ENCODE data around the gene CCM2.
"Not testable (repeated sequence)": the region's sequence is repeated elsewhere in the genome, so short reads cannot be mapped to it uniquely, and the experiment has no call there.

The CCM2 gene

DNA sequence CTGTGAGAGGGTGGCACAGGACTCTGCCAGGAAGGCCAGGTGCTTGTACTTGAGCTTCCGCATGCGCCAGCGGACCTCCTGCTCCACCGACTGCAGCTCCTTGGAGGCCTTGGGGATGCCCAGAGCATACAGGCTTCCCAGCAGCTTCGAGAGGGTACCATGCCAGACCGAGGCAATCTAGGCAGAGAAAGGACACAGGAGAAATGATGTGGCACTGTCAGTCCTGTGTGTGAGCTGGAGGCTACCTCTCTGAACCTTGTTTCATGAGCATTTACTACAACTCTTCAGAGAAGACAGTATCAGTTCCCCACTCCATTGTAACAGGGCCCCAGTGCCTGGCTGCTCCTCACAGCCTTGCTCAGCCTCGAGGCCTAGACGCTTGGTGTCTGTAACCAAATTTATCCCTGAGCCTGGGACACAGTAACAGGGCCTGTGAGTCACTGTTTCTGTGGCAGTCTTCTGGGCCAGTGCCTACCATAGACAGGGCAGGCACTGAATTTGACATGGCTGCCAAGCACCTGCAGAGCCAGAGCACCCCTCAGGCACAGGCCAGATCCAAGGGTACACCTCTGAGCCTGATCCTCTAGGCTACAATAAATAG is 105.7 kb downstream of the CCM2 start:
- no peak for DNase-seq

DNA sequence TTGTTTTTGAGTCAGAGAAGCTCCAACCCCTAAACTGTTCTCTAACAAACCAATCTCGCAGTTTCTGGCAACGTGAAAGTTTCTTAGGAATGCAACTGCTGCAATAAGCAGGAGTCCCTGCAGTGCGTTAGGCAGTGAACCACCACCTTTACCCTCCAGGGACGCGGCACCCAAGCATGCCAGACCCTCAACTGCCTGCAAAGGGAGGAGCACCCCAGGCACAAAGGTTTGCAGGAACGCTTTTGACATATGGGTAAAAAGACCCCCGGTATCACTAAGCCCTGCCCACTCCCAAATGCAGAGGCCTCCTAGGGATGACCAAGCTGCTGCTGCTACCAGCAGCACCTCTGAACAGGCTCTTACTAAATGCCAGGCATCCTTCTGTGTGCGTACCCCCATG is 106.8 kb downstream of the CCM2 start:
- DNase-seq: no peak

DNA sequence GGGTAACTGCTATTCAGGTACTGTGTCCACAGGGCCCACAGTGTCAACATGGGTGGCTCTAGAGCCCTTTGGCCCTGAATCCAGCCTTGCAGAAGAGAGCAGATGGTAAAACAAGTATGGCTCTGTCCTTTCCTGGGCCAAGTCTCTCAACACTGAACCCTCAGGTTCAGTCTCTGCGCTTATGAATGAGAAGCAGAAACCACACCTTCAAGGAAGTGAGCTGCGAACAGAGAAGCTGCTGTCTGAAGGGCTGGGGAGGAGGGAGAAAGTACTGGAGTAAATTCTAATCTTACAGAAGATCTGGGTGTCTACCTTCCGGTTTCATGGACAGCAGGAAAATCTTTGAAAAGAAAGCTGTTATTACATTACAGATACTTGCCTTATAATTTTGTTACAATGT is 107.4 kb downstream of the CCM2 start:
- DNase-seq: no peak

DNA sequence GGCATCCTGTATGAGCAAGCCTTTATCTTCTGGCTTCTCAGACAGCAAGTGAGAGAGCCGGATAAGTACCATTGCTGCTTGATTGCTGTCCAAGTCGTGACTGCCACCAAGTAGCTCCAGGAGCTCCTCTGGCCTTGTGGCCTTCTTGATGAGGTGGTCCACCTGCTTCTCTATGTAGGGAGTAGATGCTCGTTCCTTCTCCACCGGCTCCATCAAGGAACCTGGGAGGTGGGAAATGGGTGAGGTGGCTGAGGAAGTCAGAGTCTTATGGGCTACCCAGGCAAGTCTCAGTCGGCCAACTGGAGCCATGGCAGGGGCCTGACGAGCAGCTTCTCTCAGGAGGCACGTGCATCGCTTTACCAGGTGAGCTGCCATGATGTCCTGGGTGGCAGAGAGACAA is 108.9 kb downstream of the CCM2 start:
- no peak for DNase-seq

DNA sequence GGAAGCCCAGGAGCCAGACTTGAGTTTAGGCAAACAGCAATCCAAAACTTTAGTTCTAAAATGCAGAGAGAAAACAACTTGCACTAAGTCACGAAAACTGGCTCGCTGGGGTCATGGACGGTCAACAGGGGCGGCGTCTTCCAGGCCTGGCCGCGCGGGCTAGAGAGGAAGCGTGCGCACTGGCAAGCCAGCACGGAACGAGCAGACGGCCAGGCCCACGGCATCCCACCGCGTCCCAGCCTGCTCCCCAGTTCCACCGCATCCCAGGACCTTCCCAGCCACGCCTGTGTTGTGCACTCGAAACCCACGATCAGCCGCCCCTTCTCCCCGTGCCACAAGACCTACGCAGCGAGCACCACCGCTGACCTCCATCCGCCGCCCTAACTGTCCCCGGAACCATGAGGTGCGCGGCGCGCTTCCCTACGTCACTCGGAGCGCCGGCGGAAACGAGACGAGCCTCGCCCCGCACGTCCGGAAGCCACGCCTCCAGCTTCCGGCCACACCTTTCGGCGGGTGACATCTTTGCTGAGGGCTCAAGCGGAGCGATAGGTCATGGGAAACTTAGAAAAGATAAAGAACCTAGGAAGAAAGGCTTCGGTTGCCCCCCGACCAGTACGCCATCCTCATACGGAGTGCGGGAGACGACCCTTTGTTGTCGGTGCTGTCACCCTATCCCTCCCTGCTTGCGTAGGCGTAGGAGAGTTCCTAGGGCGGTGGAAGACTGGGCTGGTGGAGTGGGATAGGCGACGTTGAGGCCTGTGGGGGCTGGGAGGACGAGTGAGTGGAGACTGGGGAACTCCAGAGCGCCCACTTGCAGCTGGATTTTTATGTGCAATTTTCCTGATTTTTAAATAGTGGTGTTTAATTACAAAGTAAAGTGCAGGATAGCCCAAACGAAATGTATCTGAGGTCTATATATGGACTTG is 111.6 kb downstream of the CCM2 start, which contains the start of gene TBRG4:
Gene TBRG4 (minus strand): TSS at position 400 of the 926 bp plus-strand sequence. CDS start 2,460 bp downstream, outside the sequence.
- peak; percentile 94 for DNase-seq

DNA sequence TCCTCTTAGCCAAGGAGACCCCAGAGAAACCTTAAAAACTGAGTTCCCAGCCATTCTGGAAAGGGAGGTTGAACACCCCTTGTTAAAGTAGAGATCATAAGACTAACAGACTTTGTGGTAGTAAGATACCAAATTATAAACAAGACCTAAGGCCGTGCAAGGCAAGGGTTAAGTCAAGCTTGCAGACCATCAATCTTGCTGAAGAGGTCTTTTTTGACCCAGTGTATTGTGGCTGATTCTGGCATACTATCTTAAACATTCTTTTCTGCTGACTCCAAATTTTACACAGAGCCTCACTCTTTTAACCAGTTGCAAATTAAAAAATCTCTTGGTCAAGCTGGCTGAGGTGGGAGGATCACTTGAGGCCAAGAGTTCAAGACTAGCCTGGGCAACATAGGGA is 112.6 kb downstream of the CCM2 start:
- DNase-seq: no peak

DNA sequence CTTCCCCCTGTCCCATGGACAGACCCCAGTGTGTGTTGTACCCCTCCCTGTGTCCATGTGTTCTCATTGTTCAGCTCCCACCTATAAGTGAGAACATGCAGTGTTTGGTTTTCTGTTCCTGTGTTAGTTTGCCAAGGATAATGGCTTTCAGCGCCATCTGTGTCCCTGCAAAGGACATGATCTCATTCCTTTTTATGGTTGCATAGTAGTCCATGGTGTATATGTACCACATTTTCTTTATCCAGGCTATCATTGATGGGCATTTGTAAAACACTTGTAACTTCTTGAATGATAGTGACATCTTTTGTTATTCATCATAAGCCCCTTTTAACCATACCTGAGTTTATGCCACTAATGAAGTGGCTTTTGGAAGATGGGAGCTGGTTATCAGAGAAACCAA is 114.3 kb downstream of the CCM2 start:
- not testable (repeated sequence) for DNase-seq

DNA sequence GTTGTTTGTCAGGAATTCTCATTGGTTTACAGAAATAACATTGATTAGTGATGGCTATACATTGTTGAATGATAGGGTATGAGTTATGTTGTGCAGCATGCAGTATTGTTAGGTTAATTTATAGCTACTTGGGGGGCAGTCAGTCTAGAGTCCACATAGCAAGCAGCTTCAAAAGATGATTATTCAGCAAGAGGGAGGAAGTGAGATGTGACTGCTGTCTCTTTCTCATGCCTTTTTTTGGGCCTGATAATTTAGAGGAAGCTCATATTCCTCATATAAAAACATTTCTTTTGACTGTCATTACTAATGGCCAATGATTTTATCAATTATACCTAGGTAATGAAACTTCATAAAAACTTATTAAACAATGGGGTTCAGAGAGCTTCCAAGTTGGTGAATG is 114.9 kb downstream of the CCM2 start:
- DNase-seq: no peak

DNA sequence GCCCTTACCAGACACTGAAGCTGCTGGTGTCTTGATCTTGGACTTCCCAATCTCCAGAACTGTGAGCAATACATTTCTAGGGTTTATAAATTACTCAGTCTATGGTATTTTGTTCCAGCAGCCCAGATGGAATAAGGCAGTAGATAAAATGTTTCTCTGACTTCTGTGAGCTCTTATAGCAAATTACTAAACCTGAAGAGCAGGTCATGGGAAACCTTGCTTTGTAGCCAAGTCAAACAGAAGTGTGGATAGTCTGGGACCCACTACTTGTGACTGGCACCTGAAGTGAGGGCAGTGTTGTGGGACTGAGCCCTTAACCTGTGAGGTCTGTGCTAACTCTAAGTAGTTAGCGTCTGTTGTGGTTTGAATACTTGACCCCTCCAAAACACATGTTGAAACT is 116.0 kb downstream of the CCM2 start:
- no peak for DNase-seq

DNA sequence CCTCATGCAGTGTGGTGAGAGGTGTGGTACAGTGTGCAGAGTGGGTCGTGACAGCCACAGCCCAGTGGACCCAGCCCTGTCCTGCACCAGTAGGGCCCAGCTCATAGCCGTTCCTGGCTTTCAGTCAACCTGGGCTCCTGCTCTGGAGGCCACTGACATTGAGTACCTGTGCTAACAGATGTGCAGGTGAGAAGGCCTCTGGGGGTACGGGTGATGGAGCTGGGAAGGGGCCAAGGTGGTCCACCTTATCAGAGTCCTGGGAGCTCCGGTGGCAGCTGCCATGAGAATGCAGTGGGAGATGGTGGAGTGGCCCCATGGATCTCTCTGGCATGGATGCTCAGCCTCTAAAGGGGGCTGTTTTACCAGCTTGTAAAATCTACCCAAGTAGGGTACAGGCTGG is 117.6 kb downstream of the CCM2 start:
- no peak for DNase-seq

DNA sequence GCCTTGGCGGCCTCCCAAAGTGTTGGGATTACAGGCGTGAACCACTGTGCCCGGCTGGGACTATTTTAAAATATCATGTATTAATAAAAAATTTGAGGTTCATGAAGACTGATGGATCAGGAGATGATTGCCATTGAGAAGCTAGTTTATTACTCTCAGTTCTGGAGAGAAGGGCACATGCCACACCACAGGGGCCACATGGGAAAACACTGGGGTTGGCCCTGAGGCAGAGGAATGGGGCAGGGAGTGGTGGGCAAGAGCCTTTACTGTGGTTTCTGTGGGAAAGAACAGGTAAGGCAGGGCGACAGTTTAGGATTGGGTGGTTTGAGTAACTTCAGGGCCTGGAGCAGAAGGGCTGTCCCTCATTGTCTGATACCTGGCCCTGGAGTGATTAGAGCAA is 118.3 kb downstream of the CCM2 start:
- no peak for DNase-seq

DNA sequence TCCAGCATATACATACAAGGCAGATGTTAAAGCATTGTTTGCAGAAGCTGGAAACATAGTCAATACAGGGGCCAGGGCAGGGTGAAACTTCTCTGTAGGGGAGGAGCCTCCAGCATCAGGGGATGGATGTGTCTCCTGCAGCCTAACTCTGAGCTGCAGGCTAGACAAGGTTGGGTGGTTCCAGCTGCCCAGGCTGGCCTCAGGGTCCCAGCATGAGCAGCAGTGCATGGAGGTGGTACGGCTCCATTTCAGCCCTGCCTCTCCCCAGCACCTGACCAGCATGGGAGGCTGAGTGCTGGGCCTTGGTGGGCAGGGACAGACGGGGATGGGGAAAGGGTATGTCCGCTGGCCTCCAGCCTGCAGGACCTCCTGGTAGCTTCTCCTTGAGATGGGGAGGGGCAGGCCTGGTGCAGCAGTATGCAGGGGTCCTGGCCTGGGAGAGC is 118.9 kb downstream of the CCM2 start:
- DNase-seq: no peak

DNA sequence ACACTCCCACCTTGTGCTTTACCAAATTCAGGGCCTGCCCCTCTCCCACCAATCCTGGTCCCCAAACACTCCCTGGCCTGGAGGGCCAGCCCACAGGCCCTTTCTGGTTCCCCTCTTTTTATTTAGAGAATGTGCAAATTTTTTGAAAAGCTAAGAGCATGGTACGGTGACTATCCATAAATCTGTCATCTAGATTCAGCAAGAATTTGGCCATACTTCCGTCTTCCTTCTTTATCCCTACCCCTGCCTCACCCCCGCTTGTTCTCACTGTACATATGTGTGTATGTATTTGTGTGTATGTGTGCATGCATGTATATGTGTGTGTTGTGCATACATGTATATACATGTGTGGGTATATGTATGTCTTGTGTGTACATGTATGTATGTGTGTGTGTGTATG is 119.5 kb downstream of the CCM2 start:
- DNase-seq: no peak

DNA sequence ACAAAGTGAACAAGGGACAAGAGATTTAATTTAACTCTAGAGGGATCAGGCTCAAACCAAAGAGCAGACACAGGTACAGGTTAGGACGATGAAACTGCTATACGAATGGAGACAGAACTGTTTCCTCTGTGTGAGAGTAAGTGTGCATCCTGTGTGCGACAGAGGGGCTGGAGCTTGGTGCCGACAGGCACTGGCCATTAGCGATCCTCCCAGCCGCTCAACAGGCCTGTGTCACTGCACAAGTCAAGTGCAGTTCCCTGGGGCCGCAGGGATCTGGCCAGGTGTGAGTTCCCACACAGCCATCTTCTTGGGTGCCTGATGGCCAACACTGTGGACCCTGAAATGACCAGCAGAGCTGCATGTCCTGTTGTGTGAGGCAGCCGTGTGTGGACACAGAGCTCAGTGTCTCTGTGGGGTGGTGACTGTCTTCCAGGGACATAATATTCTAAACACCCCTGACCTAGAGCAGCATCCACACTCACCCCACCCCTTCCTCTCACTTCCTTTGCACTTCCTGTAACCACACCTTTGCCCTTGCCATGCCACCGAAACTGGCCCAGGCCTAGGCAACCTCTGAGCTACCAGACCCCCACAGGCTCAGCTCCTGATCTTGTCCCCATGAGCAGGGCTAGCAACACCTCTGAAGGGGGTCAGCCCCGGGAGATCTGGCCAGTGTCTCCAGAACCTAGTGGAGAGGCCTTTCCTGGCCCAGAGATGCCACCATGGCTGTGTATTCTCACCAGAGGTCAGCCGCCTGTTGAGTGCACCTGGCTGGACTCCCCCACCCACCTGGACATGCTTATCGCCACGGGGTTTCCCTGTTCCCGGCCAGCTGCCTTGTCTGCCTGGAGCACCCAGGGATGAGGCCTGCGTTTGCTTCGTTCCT is 123.2 kb downstream of the CCM2 start:
- peak in 1 of 2 donors; percentile 24 for DNase-seq

DNA sequence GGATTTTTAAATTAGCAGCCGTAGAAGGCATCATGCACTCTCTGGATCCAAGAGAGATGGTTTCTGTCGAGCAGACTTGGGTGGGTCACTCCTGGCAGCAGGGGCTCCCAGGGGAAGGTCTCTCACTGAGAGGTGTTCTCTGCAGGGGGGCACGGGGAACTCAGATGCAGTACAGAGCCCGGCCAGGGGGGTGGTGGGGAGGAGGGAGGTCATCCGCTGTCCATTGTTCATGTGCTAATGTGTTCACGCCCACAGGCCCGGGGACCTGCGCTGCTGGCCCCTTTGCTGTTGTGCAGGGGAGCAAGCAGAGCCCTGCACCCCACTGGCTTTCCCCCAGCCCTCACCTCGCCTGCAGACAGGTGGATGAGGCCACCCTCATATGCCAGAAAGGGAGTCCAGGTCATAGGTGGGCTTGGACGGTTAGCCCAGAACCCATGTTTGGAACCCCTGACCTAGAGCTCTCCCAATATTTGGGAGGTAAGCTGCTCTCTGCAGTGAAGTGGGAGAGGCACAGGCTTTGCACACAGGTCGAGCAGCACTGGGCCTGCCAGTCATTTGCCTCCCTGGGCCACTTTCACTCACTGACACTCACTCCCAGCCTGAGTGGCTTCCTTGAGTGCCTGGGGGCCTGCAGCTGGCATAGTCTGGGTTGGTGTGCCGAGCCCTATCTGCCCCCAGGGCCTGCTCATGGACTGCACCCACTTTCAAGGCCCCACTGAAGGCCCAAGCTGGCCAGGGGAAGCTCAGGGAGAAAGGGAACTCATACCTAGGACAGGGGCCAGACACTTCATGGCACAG is 124.1 kb downstream of the CCM2 start:
- no peak for DNase-seq

DNA sequence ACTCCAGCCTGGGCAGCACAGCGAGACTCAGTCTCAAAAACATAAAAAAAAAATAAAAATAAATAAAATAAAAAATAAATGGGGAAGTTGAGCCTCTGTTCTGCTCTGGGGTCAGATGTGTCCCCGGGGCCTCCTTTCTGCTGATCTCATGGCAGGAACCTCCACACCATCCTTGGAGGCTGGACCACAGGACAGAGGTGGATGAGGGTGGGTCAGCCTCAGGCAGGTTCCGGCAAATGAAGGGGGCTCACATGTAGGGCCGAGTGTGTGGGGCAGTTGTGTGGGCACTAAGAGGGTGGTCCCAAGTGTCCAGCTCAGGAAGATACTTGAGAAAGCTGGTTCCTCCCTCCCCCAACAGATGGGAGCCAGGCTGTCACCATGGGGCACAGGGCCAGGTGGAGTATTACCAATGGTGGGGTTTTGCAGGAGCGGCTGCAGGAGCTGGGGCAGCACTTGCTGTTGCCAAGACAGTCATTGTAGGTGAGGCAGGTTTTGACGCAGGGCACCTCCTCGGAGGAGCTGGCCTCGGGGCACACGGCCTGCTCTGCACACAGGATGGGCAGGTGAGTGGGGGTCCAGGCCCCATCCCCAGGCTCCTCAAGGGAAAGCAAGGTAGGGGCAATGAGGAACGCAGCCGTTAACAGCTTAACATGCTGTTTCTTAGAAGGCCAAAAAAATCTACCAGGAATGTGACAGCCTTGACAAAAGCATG is 125.3 kb downstream of the CCM2 start:
- DNase-seq: no peak

Measured in CD4-positive, alpha-beta T cell treated with Interleukin-1 beta for 1 hour (primary cell).